Measurements from ENCODE around the gene C2orf81.

DNA sequence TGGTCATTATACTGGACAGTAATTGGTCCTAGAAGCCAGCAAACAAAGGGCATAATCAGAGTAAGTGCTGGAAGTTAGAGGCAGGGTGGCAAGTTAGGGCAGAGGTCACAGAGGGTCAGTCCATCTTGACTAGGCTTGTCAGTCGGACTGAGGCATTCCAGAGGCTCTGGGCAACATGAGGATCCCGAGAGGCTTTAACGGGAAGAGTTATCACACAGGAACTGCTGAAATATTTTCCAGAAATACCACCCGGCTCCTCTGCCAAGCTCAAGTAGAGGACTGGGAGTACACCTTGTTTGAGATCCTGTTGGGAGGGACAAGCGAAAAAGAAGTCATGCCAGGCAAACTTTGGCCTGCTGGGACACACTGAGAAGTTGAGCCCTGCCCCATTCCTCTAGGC is 13.7 kb downstream of the C2orf81 start:
- TF ChIP-seq, protein P1, sequence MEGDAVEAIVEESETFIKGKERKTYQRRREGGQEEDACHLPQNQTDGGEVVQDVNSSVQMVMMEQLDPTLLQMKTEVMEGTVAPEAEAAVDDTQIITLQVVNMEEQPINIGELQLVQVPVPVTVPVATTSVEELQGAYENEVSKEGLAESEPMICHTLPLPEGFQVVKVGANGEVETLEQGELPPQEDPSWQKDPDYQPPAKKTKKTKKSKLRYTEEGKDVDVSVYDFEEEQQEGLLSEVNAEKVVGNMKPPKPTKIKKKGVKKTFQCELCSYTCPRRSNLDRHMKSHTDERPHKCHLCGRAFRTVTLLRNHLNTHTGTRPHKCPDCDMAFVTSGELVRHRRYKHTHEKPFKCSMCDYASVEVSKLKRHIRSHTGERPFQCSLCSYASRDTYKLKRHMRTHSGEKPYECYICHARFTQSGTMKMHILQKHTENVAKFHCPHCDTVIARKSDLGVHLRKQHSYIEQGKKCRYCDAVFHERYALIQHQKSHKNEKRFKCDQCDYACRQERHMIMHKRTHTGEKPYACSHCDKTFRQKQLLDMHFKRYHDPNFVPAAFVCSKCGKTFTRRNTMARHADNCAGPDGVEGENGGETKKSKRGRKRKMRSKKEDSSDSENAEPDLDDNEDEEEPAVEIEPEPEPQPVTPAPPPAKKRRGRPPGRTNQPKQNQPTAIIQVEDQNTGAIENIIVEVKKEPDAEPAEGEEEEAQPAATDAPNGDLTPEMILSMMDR (IDR thresholded peaks at IDR 0.05) = no peak
- no peak for TF ChIP-seq POLR2A (IDR thresholded peaks at IDR 0.05)

Measured in adrenal gland (tissue), 5 donors.